Lung (tissue), 12 donors: ENCODE data around the gene CCDC6. TPM values are rescaled to one million over a fixed set of nuclear protein-coding genes. Genes with fewer than 3 reads are reported as not detected.
A peak's percentile ranks its signal among the peaks of the same experiment; 100 is the strongest.
"Not testable (repeated sequence)": the region's sequence is repeated elsewhere in the genome, so short reads cannot be mapped to it uniquely, and the experiment has no call there.

Experiments
- ATAC-seq: fragments of 200-7000 bp; cut with Tn5 transposase; one replicate; pipeline ENCODE4 v1.9.1; 2020; ENCODE audit warnings: moderate number of reproducible peaks; ENCODE audit not compliant: insufficient read depth, low FRiP score
- DNase-seq, 3 donors: peaks; one replicate each; pipeline ENCODE4 v3.0.0-alpha.2; 2013 to 2017
- H3K27ac ChIP-seq, 2 donors: one replicate each; pipeline ENCODE4 v1.5.1; 2013; ENCODE audit warnings: mild to moderate bottlenecking in 2 of 2, moderate library complexity in 2 of 2, control low read depth in 1 of 2, inconsistent platforms in 1 of 2, low read depth in 1 of 2, low read length in 1 of 2
- H3K27me3 ChIP-seq, 3 donors: one replicate each; pipeline ENCODE4 v1.5.1; 2013; ENCODE audit warnings: low read length in 2 of 3; ENCODE audit not compliant: control insufficient read depth in 3 of 3, insufficient read depth in 3 of 3
- H3K36me3 ChIP-seq, 4 donors: one replicate each; pipeline ENCODE4 v1.5.1; 2013; ENCODE audit warnings: low read length in 4 of 4, mild to moderate bottlenecking in 1 of 4, moderate library complexity in 1 of 4; ENCODE audit not compliant: control insufficient read depth in 4 of 4, insufficient read depth in 4 of 4
- H3K4me1 ChIP-seq, 5 donors: one replicate each; pipeline ENCODE4 v1.5.1; 2013; ENCODE audit warnings: low read length in 5 of 5, mild to moderate bottlenecking in 2 of 5, moderate library complexity in 1 of 5; ENCODE audit not compliant: control insufficient read depth in 5 of 5, insufficient read depth in 5 of 5
- H3K4me3 ChIP-seq: one replicate; pipeline ENCODE4 v1.5.1; 2013; ENCODE audit warnings: mild to moderate bottlenecking, control low read depth, moderate library complexity
- H3K9ac ChIP-seq, 2 donors: one replicate each; pipeline ENCODE4 v1.5.1; 2013; ENCODE audit warnings: low read length in 2 of 2, control low read depth in 1 of 2; ENCODE audit not compliant: insufficient read depth in 1 of 2
- H3K9me3 ChIP-seq, 4 donors: one replicate each; pipeline ENCODE4 v1.5.1; 2013; ENCODE audit warnings: low read length in 3 of 4, mild to moderate bottlenecking in 1 of 4, moderate library complexity in 1 of 4; ENCODE audit not compliant: control insufficient read depth in 4 of 4, insufficient read depth in 3 of 4
- WGBS, 2 donors: extraction: QIAGEN DNeasy Blood & Tissue Kit; methylation state at CpG; one replicate each; pipeline ENCODE4 v1.1.7; 2013; 5-methylcytosine and 5-hydroxymethylcytosine counted together
- polyA plus RNA-seq, 2 donors: library from polyadenylated mRNA; stranded (reverse); fragments of 200-250 nt; gene quantifications; one replicate each; pipeline ENCODE4 v1.2.1, GENCODE V29; 2013
- total RNA-seq, 2 donors: library from RNA; depleted of rRNA in 1 of 2; stranded (reverse); fragments of >200 nt in 1 of 2; gene quantifications; one replicate each; pipeline ENCODE4 v1.2.1, GENCODE V29; 2014 to 2021
- TF ChIP-seq, protein P1 (sequence below): IDR thresholded peaks from 2 replicates; pipeline ENCODE4 v1.5.1; 2012; ENCODE audit warnings: mild to moderate bottlenecking; ENCODE audit errors: control extremely low read depth, extremely low read depth
- donor health status: control.
- donor health status: control.
- donor health status: Bipolar disorder and iron deficiency.
- donor health status: healthy.
- donor health status: DM: yes; HTN: yes; CAD: no.

Gene CCDC6
- total and polyA plus RNA-seq, 4 donors: 13.2 to 77.2 (median 28.1) TPM

GRCh38 chr10:59885430-59886134 lies 20.8 kb downstream of the CCDC6 start:
- TF ChIP-seq, protein P1, sequence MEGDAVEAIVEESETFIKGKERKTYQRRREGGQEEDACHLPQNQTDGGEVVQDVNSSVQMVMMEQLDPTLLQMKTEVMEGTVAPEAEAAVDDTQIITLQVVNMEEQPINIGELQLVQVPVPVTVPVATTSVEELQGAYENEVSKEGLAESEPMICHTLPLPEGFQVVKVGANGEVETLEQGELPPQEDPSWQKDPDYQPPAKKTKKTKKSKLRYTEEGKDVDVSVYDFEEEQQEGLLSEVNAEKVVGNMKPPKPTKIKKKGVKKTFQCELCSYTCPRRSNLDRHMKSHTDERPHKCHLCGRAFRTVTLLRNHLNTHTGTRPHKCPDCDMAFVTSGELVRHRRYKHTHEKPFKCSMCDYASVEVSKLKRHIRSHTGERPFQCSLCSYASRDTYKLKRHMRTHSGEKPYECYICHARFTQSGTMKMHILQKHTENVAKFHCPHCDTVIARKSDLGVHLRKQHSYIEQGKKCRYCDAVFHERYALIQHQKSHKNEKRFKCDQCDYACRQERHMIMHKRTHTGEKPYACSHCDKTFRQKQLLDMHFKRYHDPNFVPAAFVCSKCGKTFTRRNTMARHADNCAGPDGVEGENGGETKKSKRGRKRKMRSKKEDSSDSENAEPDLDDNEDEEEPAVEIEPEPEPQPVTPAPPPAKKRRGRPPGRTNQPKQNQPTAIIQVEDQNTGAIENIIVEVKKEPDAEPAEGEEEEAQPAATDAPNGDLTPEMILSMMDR: no peak

GRCh38 chr10:59884893-59885292 lies 21.5 kb downstream of the CCDC6 start:
- H3K27ac ChIP-seq, DNase-seq, H3K36me3 ChIP-seq, ATAC-seq, H3K27me3 ChIP-seq, H3K9ac ChIP-seq, H3K4me3 ChIP-seq, H3K9me3 ChIP-seq: not testable (repeated sequence)
- 91 to 93% methylated on average over 8 of the region's 8 CpGs for WGBS, 2 donors
- H3K4me1 ChIP-seq: peaks cover 0 to 18% (median 5%) of the 10 kb centered on the region in 5 donors

More at GRCh38 chr10:59885430-59886134, 20.8 kb downstream of the CCDC6 start:
- Histone ChIP-seq H3K4me3 (no peak overlapping the region), H3K27me3 (no peaks in the 10 kb centered on the region), H3K9ac (no peak overlapping the region), H3K36me3 (peaks cover 0 to 5% (median 2%) of the 10 kb centered on the region in 4 donors), H3K9me3 (no peaks in the 10 kb centered on the region), H3K4me1 (peaks cover 0 to 18% (median 5%) of the 10 kb centered on the region in 5 donors), H3K27ac (no peak overlapping the region)
- WGBS, 2 donors: 18 to 59% methylated on average over 8 of the region's 8 CpGs
- DNase-seq (no peak), ATAC-seq (peak; percentile 22)

- peaks cover 0 to 18% (median 4%) of the 10 kb centered on the region in 5 donors for H3K4me1 ChIP-seq
- no peak overlapping the region for H3K4me3 ChIP-seq
- no peaks in the 10 kb centered on the region for H3K36me3 ChIP-seq
- no peak overlapping the region for H3K9ac ChIP-seq
- no peaks in the 10 kb centered on the region for H3K27me3 ChIP-seq
- ATAC-seq (no peak), DNase-seq (no peak)
- TF ChIP-seq, protein P1: no peak
- WGBS, 2 donors: 62 to 66% methylated on average over 5 to 6 of the region's 6 CpGs
- H3K27ac ChIP-seq: no peak overlapping the region
- H3K9me3 ChIP-seq: no peaks in the 10 kb centered on the region
These were observed 24.7 kb downstream of the CCDC6 start for GRCh38 chr10:59881640-59882039.

- H3K4me3 ChIP-seq: no peak overlapping the region
- H3K27me3 ChIP-seq: no peaks in the 10 kb centered on the region
- no peak for DNase-seq
- 80 to 88% methylated on average over 5 to 6 of the region's 6 CpGs for WGBS, 2 donors
- no peak overlapping the region for H3K9ac ChIP-seq
- no peaks in the 10 kb centered on the region for H3K36me3 ChIP-seq
- TF ChIP-seq, protein P1: no peak
- H3K27ac ChIP-seq: peak overlapping the region in 1 of 2 donors; percentile 35
- H3K4me1 ChIP-seq: peaks cover 0 to 17% (median 4%) of the 10 kb centered on the region in 5 donors
- no peak for ATAC-seq
- no peaks in the 10 kb centered on the region for H3K9me3 ChIP-seq
These were observed 25.3 kb downstream of the CCDC6 start for GRCh38 chr10:59880971-59881510.
